ENCODE data around the gene NUP160.
"Not testable (repeated sequence)": the region's sequence is repeated elsewhere in the genome, so short reads cannot be mapped to it uniquely, and the experiment has no call there.

NUP160 gene, protein sequence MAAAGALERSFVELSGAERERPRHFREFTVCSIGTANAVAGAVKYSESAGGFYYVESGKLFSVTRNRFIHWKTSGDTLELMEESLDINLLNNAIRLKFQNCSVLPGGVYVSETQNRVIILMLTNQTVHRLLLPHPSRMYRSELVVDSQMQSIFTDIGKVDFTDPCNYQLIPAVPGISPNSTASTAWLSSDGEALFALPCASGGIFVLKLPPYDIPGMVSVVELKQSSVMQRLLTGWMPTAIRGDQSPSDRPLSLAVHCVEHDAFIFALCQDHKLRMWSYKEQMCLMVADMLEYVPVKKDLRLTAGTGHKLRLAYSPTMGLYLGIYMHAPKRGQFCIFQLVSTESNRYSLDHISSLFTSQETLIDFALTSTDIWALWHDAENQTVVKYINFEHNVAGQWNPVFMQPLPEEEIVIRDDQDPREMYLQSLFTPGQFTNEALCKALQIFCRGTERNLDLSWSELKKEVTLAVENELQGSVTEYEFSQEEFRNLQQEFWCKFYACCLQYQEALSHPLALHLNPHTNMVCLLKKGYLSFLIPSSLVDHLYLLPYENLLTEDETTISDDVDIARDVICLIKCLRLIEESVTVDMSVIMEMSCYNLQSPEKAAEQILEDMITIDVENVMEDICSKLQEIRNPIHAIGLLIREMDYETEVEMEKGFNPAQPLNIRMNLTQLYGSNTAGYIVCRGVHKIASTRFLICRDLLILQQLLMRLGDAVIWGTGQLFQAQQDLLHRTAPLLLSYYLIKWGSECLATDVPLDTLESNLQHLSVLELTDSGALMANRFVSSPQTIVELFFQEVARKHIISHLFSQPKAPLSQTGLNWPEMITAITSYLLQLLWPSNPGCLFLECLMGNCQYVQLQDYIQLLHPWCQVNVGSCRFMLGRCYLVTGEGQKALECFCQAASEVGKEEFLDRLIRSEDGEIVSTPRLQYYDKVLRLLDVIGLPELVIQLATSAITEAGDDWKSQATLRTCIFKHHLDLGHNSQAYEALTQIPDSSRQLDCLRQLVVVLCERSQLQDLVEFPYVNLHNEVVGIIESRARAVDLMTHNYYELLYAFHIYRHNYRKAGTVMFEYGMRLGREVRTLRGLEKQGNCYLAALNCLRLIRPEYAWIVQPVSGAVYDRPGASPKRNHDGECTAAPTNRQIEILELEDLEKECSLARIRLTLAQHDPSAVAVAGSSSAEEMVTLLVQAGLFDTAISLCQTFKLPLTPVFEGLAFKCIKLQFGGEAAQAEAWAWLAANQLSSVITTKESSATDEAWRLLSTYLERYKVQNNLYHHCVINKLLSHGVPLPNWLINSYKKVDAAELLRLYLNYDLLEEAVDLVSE (N-terminal part only)

DNA sequence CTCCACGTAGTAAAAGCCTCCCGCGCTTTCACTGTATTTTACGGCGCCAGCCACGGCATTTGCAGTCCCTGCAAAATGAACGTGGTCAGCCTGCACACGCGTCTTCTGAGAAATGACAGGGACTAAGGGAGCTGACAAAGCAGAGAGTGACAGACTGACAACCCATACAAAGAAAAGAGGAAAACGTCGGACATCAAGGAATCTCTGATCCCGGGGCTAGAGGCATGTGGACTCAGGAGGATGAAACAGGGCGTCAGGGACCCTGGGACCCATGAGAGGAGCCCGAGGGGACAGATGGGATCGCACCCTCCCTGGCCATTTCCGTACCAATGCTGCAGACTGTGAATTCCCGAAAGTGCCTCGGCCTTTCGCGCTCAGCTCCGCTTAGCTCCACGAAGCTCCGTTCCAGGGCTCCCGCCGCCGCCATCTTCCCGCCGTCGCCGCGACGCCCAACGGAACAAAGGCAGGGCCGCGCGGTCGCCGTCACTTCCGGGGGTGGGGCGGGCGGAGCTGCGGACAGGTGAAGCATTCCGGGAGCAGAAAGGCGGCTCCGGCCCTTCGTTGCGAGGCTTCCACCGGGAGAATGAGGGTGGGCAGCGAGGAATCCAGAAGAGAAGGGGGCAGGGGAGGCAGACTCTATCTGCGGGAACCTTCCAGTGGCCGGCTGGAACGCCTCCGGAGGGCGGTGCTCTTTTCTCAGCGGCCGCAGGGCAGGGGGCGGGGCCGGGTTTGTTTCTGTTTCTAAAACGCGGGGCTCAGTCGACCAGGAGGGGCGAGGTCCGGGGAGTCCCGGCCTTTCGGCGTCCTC is at the start of gene NUP160:
TSS of gene NUP160 (minus strand) at position 459 of the 808 bp plus-strand sequence. CDS start at position 427, 32 bp downstream.
- peak; percentile 41 for DNase-seq

DNA sequence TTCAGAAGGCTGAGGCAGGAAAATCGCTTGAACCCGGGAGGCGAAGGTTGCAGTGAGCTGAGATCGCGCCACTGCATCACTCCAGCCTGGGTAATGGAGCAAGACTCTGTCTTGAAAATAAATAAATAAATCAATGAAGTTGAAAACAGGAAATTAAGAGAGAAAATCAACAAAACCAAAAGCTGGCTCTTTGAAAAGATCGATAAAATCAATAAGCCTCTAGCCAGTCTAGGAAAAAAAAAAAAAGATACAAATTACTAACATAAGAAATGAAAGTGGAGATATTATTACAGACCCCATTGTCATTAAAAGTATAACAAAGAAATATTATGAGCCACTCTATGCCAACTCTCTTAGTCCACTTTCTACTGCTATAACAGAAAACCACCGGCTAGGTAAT is 48.0 kb upstream of the NUP160 start:
- DNase-seq = no peak

DNA sequence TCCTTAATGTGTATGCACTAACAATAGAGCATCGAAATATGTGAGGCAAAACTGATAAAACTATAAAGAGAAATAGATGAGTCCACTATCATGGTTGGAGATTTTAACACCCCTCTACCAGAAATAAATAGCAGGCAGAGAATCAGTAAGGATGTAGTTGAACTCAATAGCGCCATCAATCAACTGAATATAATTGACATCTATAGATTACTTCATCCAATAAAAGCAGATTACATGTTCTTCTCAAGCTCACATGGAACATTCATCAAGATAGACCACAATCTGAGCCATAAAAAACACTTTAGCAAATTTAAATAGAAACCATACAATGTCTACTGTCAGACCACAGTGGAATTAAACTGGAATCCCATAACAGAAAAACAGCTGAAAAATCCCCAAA is 46.9 kb upstream of the NUP160 start:
- DNase-seq = no peak

DNA sequence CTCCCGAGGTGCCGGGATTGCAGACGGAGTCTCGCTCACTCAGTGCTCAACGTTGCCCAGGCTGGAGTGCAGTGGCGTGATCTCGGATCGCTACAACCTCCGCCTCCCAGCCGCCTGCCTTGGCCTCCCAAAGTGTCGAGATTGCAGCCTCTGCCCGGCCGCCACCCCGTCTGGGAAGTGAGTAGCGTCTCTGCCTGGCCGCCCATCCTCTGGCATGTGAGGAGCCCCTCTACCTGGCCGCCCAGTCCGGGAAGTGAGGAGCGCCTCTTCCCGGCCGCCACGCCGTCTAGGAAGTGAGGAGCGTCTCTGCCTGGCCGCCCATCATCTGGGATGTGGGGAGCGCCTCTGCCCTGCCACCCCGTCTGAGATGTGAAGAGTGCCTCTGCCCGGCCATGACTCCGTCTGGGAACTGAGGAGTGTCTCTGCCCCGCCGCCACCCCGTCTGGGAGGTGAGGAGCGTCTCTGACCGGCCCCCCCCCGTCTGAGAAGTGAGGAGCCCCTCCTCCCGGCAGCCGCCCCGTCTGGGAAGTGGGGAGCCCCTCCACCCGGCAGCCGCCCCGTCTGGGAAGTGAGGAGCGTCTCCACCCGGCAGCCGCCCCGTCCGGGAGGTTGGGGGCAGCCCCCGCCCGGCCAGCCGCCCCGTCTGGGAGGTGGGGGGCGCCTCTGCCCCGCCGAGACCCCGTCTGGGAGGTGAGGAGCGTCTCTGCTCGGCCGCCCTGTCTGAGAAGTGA is 44.6 kb upstream of the NUP160 start:
- DNase-seq = not testable (repeated sequence)

DNA sequence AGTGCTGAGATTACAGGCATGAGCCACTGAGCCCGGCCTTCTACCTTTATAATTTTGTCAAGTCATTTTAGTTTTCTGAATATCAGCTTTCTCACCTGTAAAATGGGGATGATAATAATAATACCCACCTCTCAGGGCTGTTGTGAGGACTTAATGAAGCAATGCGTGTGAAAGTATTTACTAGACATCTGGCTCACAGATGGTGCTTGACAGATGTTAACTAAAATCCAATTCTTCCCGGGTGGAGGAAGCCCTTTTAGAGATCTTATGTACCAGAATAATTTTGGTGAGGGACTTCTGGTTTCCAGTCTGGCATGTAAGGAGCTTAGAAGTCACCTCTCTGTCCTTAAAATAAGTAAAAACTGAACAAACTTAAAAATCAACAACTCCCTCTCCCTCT is 43.7 kb upstream of the NUP160 start:
- DNase-seq = no peak

DNA sequence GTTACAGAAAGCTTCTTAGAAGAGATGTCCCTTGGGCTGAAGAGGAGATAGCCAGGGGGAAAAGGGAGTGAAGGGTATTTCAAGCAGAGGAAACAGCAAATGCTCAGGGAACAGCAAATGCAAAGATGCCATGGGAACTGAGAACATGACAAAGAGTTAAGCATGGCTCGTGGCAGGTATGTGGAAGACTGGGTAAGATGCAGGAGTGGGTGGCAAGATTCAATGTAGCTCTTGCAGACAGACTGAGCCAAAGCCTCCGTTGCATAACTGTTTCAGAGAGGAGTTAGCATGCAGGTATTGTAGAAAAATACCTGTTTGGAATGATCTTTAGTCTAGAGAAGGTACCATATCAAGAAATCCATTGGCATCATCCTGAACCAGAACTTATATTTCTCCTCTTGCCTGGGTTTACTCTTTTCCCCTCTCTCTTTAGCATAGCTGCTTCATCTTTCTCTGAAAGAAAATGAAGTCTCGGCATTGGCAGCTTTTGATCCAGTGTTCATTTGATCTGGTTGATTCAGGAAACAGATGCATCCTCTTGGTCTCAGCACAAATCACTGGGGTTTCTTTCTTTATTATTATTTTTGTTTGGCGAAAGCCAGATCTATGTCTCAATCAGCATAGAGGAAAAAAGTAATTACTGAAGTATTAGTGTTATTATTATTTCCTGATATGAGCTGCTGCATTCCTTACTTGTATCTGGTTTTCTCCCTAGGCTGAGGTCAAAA is 41.7 kb upstream of the NUP160 start:
- DNase-seq = no peak

DNA sequence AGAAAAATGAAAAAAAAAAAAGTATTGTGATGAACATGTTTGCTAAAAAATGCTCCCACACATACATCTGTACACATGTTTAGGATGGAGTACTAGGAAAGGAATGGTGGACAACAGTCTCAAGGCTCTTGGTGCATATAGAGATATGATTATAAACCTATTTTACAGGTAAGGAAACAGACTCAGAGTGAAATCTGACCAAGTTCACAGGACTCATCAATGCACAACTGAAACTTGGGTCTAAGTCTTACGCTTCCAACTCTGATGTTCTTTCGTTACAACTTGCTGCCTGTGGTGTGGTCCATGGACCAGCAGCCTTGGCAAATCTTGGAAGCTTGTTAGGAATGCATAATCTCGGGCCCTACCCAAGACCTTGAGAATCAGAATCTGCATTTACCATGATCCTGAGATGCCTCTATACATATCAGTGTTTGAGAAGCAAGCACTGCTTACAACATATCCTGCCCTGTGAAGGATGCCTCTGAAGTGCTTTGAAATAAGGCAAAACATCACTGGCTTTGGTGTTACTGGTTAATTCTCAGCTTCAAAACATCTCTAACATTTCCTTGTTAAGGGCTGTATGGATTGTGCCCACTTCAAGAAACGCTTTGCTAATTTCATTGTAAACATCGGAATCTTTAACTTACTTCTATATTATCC is 39.9 kb upstream of the NUP160 start:
- no peak for DNase-seq

DNA sequence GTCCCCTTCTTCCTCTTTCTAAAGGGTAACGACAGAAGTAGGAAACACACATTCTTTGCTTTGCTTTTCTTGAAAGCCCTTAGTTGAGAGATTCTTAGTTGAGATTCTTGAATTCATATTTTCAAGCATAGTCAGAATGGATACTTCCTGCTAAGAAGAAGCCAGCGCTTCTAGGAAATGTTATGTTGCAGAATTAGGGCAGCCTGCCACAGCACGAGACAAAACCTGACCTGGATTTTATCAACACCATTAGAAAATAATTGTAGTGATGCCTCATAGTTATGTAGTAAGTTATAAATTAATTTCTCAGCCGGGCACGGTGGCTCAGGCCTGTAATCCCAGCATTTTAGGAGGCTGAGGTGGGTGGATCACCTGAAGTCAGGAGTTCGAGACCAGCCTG is 37.9 kb upstream of the NUP160 start:
- DNase-seq = no peak

DNA sequence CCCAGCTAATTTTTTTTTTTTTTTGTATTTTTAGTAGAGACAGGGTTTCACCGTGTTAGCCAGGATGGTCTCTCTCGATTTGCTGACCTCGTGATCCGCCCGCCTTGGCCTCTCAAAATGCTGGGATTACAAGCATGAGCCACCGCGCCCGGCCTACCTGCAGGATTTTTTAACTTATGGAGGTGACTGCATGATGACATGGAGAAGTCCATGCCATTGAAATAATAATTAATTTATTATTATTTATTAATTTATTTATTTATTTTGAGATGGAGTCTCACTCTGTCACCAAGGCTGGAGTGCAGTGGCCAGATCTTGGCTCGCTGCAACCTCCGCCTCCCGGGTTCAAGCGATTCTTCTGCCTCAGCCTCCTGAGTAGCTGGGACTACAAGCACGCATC is 34.3 kb upstream of the NUP160 start:
- not testable (repeated sequence) for DNase-seq

DNA sequence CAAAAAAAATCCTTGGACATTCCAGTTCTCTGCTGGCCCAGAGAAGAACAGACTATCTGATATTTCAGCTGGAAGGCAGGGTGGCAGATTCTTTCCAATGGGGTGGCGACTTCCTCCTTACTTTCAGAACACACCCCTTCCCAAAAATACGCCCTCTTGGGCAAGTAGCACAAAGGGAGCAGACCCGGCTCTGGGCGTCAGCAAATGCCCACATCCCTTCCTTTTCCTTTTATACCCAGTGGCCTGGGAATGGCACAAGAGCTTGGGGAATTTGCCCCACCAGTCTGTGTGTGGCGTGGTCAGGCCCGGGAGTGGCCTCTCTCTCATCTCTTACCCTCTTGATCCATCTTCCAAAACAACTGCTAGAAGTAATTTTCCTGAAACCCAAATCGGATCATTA is 33.0 kb upstream of the NUP160 start:
- no peak for DNase-seq

DNA sequence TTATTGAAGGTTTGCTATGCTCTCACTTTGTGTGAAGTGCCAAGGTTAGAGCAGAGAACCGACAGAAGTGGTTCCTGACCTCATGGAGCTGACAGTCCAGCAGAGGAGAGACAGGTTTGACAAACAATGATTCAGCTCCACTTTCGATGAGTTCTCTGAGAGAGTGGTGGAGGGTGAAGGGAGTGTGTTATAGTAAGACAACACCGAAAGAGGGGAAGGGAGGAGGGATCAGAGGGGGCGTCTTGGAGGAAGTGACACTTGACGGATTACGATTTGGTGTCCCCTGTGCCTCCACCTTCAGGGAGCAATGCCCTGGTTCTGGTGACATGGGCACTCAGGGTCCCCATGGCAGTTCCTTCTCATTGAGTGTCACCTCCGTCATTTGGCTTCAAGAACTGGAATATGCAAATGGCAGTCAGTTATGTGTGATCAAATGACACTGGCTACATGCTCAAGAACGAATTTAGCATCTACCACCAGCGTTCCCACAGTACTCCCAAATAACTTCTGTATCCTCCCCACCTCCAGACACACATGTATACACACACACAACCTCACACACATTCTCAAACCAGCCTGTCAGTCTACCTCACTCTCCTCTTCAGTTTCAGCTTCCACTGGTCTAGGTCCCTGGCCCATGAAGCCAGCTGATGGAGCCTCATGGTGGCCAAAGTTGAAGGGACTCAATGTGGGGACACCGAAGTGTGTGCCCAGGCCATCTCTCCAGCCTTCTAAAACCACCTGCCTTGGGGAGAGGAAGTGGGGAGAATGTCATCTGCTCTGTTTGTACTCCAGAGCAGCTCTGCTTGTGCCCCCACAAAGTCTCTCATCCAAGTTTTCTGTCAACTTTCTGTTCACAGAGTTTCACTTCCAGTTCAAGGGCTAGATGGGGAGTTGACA is 31.4 kb upstream of the NUP160 start:
- no peak for DNase-seq

DNA sequence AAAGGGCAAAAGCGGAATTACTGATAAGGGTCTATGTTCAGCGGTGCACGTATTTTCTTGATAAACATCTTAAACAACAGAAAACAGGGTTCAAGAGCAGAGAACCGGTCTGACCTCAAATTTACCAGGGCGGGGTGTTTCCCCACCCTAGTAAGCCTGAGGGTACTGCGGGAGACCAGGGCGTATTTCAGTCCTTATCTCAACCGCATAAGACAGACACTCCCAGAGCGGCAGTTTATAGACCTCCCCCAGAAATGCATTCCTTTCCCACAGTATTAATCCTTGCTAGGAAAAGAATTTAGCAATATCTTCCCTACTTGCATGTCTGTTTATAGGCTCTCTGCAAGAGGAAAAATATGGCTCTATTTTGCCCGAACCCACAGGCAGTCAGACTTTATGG is 27.7 kb upstream of the NUP160 start:
- not testable (repeated sequence) for DNase-seq

DNA sequence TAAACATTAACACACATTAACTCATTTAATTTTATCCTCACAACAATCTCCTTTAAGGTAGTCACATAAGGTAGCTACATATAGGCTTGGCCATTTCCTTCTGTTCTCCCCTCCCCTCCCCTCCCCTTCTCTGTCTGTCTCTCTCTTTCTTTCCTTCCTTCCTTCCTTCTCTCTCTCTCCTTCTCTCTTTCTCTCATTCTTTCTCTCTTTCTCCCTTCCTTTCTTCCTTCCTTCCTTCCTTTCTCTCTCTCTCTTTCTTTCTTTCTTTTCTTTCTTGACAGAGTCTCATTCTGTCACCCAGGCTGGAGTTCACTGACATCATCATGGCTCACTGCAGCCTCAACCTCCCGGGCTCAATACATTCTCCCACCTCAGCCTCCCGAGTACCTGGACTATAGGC is 22.3 kb upstream of the NUP160 start:
- no peak for DNase-seq

DNA sequence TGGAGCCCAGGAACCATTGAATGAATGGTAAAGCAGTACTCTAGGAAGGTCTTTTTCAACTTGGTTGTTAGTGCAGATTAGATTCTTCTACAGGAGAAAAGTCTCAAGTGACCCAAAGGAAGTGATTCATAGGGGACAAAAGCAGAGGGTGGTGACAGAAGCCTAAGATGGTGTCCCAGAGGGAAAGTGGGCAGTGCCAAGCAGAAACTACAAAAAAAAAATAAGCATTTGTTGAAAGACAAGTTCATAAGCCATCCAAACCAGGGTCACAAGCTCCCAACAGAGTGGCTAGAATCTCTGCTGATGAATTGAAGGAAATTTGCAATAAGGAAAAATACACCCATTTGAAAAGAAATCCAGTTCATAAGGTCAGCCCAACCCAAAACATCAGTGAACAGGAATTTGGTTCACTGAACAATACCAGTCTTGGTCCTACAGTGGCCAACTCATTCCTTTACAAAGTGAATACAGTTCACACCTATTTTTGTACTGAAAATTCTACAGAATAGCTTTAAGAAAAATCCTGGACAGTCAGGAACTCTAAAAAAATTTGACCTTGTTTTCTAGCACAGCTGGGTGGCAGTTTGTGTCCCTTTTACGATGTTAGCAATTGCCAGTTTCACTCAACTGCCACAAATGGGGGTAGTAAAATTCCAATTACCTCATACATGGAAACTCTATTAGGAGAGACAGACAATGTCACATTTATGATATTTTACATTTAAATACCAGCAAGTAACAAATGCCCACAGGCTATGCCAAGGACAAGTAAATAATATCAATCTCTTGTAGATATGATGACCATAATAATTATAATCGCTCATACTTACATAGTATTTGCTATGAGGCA is 21.6 kb upstream of the NUP160 start:
- DNase-seq = no peak

DNA sequence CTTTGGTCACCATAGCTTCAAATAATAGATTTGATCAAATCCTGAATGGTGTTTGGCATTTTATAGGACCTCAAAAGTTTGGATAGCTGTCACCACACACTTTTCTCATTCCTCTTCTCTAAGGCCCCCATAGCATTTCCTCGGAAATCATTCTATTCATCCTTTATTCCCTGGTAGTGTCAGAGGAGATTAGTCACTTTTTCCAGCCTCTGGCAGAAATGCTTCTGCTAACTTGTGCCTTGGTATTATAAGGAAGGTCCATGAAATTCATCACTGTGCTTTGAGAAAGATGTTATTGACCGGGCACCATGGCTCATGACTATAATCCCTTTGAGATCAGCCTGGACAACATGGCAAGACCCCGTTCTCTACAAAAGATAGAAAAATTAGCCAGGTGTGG is 19.7 kb upstream of the NUP160 start:
- DNase-seq = peak; percentile 12

DNA sequence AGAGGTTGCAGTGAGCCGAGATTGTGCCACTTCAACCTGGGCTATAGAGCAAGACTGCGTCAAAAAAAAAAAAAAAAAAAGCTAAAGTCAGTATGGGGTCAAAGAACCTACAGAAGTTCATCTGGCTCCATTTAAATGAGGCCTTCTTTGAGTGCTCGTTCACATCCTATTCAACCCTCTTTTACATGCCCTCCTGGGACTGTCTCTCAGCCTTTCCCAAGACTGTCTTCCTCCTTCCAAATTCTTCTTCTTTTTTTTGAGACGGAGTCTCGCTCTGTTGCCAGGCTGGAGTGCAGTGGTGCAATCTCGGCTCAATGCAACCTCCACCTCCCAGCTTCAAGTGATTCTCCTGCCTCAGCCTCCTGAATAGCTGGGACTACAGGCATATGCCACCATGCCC is 18.7 kb upstream of the NUP160 start:
- not testable (repeated sequence) for DNase-seq

DNA sequence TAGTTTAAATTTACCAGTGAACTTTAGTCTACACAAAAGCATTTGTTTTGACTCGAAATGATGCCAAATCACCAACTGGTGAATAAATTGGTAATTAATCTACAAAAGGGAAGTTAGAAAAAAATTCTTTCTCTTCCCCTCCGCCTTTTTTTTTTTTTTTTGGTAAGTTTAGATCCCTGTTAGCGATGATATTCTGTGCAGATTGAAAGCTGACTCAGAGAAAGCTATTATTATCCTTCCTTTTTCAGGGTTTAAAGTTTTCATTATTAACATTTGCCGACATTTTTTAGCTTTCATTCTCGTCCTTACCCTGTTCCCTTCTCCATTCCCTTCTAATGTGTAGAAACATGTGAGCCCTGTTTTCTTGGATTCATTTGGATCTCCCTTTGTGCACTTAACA is 16.8 kb upstream of the NUP160 start:
- DNase-seq = no peak

DNA sequence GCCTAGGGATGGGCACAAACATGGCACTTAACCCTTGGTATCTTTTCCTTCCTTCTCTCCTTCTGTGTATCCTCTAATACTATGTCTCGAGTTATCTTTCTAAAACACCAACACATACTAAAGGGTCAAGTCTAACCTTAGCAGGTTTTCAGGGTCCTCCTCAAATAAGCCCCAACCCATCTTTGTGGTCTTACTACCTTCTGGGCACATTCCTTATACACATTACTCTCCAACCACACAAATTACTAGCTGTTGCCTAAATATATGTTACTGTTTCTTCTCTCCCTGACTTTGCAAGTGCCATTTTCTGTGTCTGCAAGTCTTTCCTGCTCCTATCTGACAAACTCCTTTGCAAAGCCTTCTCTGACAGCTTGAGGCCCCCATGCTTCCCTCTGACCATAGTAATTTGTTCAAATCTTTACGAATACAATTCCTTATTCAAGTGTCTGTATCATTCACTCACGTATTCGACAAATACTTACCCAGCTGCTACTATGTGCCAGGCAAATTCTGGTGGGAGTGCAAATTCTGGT is 15.8 kb upstream of the NUP160 start:
- DNase-seq = no peak
